Neuronal stem cell (in vitro differentiated cells): ENCODE data around the gene SERPINI1. TPM values are rescaled to one million over a fixed set of nuclear protein-coding genes. Genes with fewer than 3 reads are reported as not detected.
A peak's percentile ranks its signal among the peaks of the same experiment; 100 is the strongest.

Experiments
- DNase-seq: peaks from one replicate; pipeline ENCODE4 v3.0.0-alpha.2; 2013; ENCODE audit warnings: low spot score
- H2AFZ ChIP-seq: one replicate; pipeline ENCODE4 v1.6.1; 2013; ENCODE audit warnings: mild to moderate bottlenecking, low read length, inconsistent platforms
- H2AK5ac ChIP-seq: 2 replicates; pipeline ENCODE4 v1.6.1; 2013; ENCODE audit warnings: low read depth, mild to moderate bottlenecking, inconsistent platforms, low read length, moderate library complexity, mixed read lengths
- H2BK120ac ChIP-seq: 2 replicates; pipeline ENCODE4 v1.6.1; 2013; ENCODE audit warnings: low read depth, mild to moderate bottlenecking, inconsistent platforms, low read length, moderate library complexity, mixed read lengths
- H2BK12ac ChIP-seq: one replicate; pipeline ENCODE4 v1.6.1; 2013; ENCODE audit warnings: low read length, inconsistent platforms
- H2BK15ac ChIP-seq: 2 replicates; pipeline ENCODE4 v1.6.1; 2013; ENCODE audit warnings: mild to moderate bottlenecking, low read length, inconsistent platforms, mixed read lengths
- H2BK5ac ChIP-seq: one replicate; pipeline ENCODE4 v1.6.1; 2013; ENCODE audit warnings: inconsistent platforms, mild to moderate bottlenecking, low read length, moderate library complexity
- H3K14ac ChIP-seq: one replicate; pipeline ENCODE4 v1.6.1; 2013; ENCODE audit warnings: low read length, inconsistent platforms
- H3K18ac ChIP-seq: 2 replicates; pipeline ENCODE4 v1.6.1; 2013; ENCODE audit warnings: low read length, inconsistent platforms
- H3K23ac ChIP-seq: 2 replicates; pipeline ENCODE4 v1.6.1; 2013; ENCODE audit warnings: low read depth, mild to moderate bottlenecking, mixed read lengths, low read length, inconsistent platforms; ENCODE audit not compliant: poor library complexity
- H3K27ac ChIP-seq: replicated peaks from 3 replicates; pipeline ENCODE4 v1.5.1; 2013; ENCODE audit warnings: low read length, inconsistent platforms
- H3K27me3 ChIP-seq, 3 experiments: 2 replicates each; pipeline ENCODE4 v1.6.1; 2013; ENCODE audit warnings: low read length in 3 of 3, mild to moderate bottlenecking in 2 of 3, inconsistent platforms in 1 of 3, low read depth in 1 of 3, mixed read lengths in 1 of 3, moderate library complexity in 1 of 3; ENCODE audit not compliant: control insufficient read depth in 3 of 3, insufficient read depth in 3 of 3
- H3K36me3 ChIP-seq, 2 donors: replicated peaks in 1 of 2; 2 replicates each; pipeline ENCODE4 v1.6.1; 2013; ENCODE audit warnings: low read length in 2 of 2; ENCODE audit not compliant: control insufficient read depth in 2 of 2, insufficient read depth in 2 of 2
- H3K4ac ChIP-seq: 2 replicates; pipeline ENCODE4 v1.6.1; 2013; ENCODE audit warnings: inconsistent platforms, mild to moderate bottlenecking, low read length, moderate library complexity
- H3K4me1 ChIP-seq, 2 donors: 1 replicate in 1 of 2; 2 replicates in 1 of 2; pipeline ENCODE4 v1.6.1; 2013; ENCODE audit warnings: low read length in 2 of 2, low read depth in 1 of 2; ENCODE audit not compliant: control insufficient read depth in 2 of 2, insufficient read depth in 1 of 2
- H3K4me2 ChIP-seq: one replicate; pipeline ENCODE4 v1.6.1; 2013; ENCODE audit warnings: mild to moderate bottlenecking, low read length, inconsistent platforms; ENCODE audit not compliant: insufficient read depth, poor library complexity, severe bottlenecking
- H3K4me3 ChIP-seq, 2 donors: 2 replicates each; pipeline ENCODE4 v1.5.1; 2013; ENCODE audit warnings: low read length in 2 of 2, mild to moderate bottlenecking in 2 of 2, inconsistent platforms in 1 of 2, moderate library complexity in 1 of 2
- H3K79me1 ChIP-seq: one replicate; pipeline ENCODE4 v1.6.1; 2013; ENCODE audit warnings: low read depth, mild to moderate bottlenecking, inconsistent platforms, low read length, moderate library complexity
- H3K9ac ChIP-seq: one replicate; pipeline ENCODE4 v1.6.1; 2013; ENCODE audit warnings: mild to moderate bottlenecking, low read depth, low read length, inconsistent platforms; ENCODE audit not compliant: poor library complexity
- H3K9me3 ChIP-seq, 2 donors: replicated peaks in 1 of 2; 2 replicates each; pipeline versions ENCODE3 to v1.6.1; 2013; ENCODE audit warnings: low read length in 2 of 2, mild to moderate bottlenecking in 2 of 2, inconsistent platforms in 1 of 2, low read depth in 1 of 2, mixed read lengths in 1 of 2, moderate library complexity in 1 of 2; ENCODE audit not compliant: control insufficient read depth in 2 of 2, insufficient read depth in 1 of 2
- H4K8ac ChIP-seq: one replicate; pipeline ENCODE4 v1.6.1; 2013; ENCODE audit warnings: low read depth, mild to moderate bottlenecking, inconsistent platforms, low read length, moderate library complexity
- H4K91ac ChIP-seq: one replicate; pipeline ENCODE4 v1.6.1; 2013; ENCODE audit warnings: low read length, low read depth, mild to moderate bottlenecking, inconsistent platforms; ENCODE audit not compliant: poor library complexity
- WGBS, 2 donors: extraction: QIAGEN DNeasy Blood & Tissue Kit; methylation state at CpG; one replicate each; pipeline ENCODE4 v1.1.7; 2013; ENCODE audit warnings: missing lambda C conversion rate in 2 of 2, mixed read lengths in 1 of 2; ENCODE audit not compliant: insufficient read length in 2 of 2, insufficient replicate concordance in 1 of 2; ENCODE audit errors: extremely low coverage in 2 of 2; 5-methylcytosine and 5-hydroxymethylcytosine counted together
- polyA plus RNA-seq, 2 experiments: library from polyadenylated mRNA; stranded (reverse); fragments of 200-250 nt; gene quantifications; one replicate each; pipeline ENCODE4 v1.2.3, GENCODE V29; 2013

The SERPINI1 gene
- polyA plus RNA-seq (2013, experiment 1 of 2): 2.6 TPM
- polyA plus RNA-seq (2013, experiment 2 of 2): 2.5 TPM

GRCh38 chr3:167735233-167736138 lies at the start of gene SERPINI1:
TSS of gene SERPINI1 (plus strand) at chr3:167735721. CDS start at chr3:167789129, 53,408 bp downstream.
- H3K27me3 ChIP-seq: no peaks in the 10 kb centered on the region
- no peak within 1 kb of the TSS for H2BK12ac ChIP-seq
- H4K91ac ChIP-seq: no peak within 1 kb of the TSS
- peak; percentile 81 for DNase-seq
- H3K14ac ChIP-seq: peak within 1 kb of the TSS; percentile 27
- H3K4ac ChIP-seq: no peak within 1 kb of the TSS
- H3K18ac ChIP-seq: peak within 1 kb of the TSS; percentile 97
- WGBS, 2 donors: no CpG with 5 or more reads among the region's 37 CpGs
- peak within 1 kb of the TSS; percentile 63 for H2BK120ac ChIP-seq
- no peaks in the 10 kb centered on the region for H3K79me1 ChIP-seq
- peaks cover 0 to 5% of the 10 kb centered on the region in 2 donors for H3K36me3 ChIP-seq
- peak within 1 kb of the TSS; percentile 61 for H3K23ac ChIP-seq
- H2AFZ ChIP-seq: peak within 1 kb of the TSS; percentile 96
- H2BK5ac ChIP-seq: peak within 1 kb of the TSS; percentile 91
- peak within 1 kb of the TSS; percentile 83 for H2BK15ac ChIP-seq
- peak within 1 kb of the TSS; percentile 84 to 99 for H3K4me3 ChIP-seq
- H3K9me3 ChIP-seq: no peaks in the 10 kb centered on the region
- H4K8ac ChIP-seq: no peak within 1 kb of the TSS
- H3K4me1 ChIP-seq: peaks cover 2% of the 10 kb centered on the region in 2 donors
- no peak within 1 kb of the TSS for H2AK5ac ChIP-seq
- peak within 1 kb of the TSS; percentile 68 for H3K4me2 ChIP-seq
- H3K9ac ChIP-seq: peak within 1 kb of the TSS; percentile 96
- H3K27ac ChIP-seq: peak within 1 kb of the TSS; percentile 82

- Histone ChIP-seq H3K36me3 (peaks cover 6 to 72% of the 10 kb centered on the region in 2 donors), H2BK15ac (no peak overlapping the region), H3K27me3 (no peaks in the 10 kb centered on the region), H3K23ac (no peak overlapping the region), H4K8ac (no peak overlapping the region), H3K4ac (no peak overlapping the region), H3K27ac (no peak overlapping the region), H3K18ac (no peak overlapping the region), H3K14ac (no peak overlapping the region), H3K4me2 (no peak overlapping the region), H3K4me3 (no peak overlapping the region), H2BK120ac (no peak overlapping the region), H3K9me3 (no peaks in the 10 kb centered on the region), H2AK5ac (no peak overlapping the region), H2BK5ac (no peak overlapping the region), H4K91ac (no peak overlapping the region), H2BK12ac (no peak overlapping the region), H3K9ac (no peak overlapping the region), H2AFZ (no peak overlapping the region), H3K4me1 (no peaks in the 10 kb centered on the region), H3K79me1 (no peaks in the 10 kb centered on the region)
- no peak for DNase-seq
- WGBS, 2 donors: no CpG with 5 or more reads among the region's 3 CpGs
Observed at GRCh38 chr3:167691366-167691765, 44.2 kb upstream of the SERPINI1 start.

- Histone ChIP-seq H3K36me3 (peaks cover 6 to 76% of the 10 kb centered on the region in 2 donors), H2BK15ac (no peak overlapping the region), H3K4me2 (no peak overlapping the region), H3K9ac (no peak overlapping the region), H4K8ac (no peak overlapping the region), H2BK12ac (no peak overlapping the region), H3K27me3 (no peaks in the 10 kb centered on the region), H3K79me1 (no peaks in the 10 kb centered on the region), H3K23ac (no peak overlapping the region), H4K91ac (no peak overlapping the region), H2AFZ (no peak overlapping the region), H2BK120ac (no peak overlapping the region), H3K4me1 (no peaks in the 10 kb centered on the region), H3K14ac (no peak overlapping the region), H3K4me3 (no peak overlapping the region), H3K18ac (no peak overlapping the region), H3K9me3 (no peaks in the 10 kb centered on the region), H3K27ac (no peak overlapping the region), H2BK5ac (no peak overlapping the region), H2AK5ac (no peak overlapping the region), H3K4ac (no peak overlapping the region)
- WGBS, 2 donors: no CpG with 5 or more reads among the region's 2 CpGs
- no peak for DNase-seq
Observed at GRCh38 chr3:167694121-167694520, 41.4 kb upstream of the SERPINI1 start.

GRCh38 chr3:167700046-167700445 lies 35.5 kb upstream of the SERPINI1 start:
- no peak overlapping the region for H3K23ac ChIP-seq
- H2BK15ac ChIP-seq: no peak overlapping the region
- H2BK12ac ChIP-seq: no peak overlapping the region
- H2BK5ac ChIP-seq: no peak overlapping the region
- H3K4me2 ChIP-seq: no peak overlapping the region
- no peak overlapping the region for H4K8ac ChIP-seq
- H2BK120ac ChIP-seq: no peak overlapping the region
- H2AFZ ChIP-seq: no peak overlapping the region
- H3K14ac ChIP-seq: no peak overlapping the region
- no peaks in the 10 kb centered on the region for H3K79me1 ChIP-seq
- H3K27ac ChIP-seq: no peak overlapping the region
- peaks cover 0 to 8% of the 10 kb centered on the region in 2 donors for H3K9me3 ChIP-seq
- no CpG with 5 or more reads among the region's 4 CpGs for WGBS, 2 donors
- no peak for DNase-seq
- H4K91ac ChIP-seq: no peak overlapping the region
- no peak overlapping the region for H3K9ac ChIP-seq
- H3K4ac ChIP-seq: no peak overlapping the region
- H3K4me3 ChIP-seq: no peak overlapping the region
- H3K4me1 ChIP-seq: no peaks in the 10 kb centered on the region
- no peak overlapping the region for H2AK5ac ChIP-seq
- no peak overlapping the region for H3K18ac ChIP-seq
- peaks cover 6 to 85% of the 10 kb centered on the region in 2 donors for H3K36me3 ChIP-seq
- no peaks in the 10 kb centered on the region for H3K27me3 ChIP-seq
